Measurements from ENCODE around the gene CBL.

The CBL gene

DNA sequence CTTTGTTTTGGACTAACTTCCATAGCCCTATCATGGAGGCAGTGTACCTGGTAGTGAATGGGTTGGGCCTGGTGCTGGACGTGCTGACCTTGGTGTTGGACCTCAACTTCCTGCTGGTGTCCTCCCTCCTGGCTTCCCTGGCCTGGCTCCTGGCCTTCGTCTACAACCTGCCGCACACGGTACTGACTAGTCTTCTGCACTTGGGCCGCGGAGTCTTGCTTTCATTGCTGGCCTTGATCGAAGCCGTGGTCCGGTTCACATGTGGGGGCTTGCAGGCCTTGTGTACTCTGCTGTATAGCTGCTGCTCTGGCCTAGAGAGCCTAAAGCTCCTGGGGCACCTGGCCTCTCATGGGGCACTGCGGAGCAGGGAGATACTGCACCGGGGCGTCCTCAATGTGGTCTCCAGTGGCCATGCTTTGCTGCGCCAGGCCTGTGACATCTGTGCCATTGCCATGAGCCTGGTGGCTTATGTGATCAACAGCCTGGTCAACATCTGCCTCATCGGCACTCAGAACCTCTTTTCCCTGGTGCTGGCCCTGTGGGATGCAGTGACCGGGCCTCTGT lies 129.0 kb downstream of the CBL start:
- no peak for DNase-seq

DNA sequence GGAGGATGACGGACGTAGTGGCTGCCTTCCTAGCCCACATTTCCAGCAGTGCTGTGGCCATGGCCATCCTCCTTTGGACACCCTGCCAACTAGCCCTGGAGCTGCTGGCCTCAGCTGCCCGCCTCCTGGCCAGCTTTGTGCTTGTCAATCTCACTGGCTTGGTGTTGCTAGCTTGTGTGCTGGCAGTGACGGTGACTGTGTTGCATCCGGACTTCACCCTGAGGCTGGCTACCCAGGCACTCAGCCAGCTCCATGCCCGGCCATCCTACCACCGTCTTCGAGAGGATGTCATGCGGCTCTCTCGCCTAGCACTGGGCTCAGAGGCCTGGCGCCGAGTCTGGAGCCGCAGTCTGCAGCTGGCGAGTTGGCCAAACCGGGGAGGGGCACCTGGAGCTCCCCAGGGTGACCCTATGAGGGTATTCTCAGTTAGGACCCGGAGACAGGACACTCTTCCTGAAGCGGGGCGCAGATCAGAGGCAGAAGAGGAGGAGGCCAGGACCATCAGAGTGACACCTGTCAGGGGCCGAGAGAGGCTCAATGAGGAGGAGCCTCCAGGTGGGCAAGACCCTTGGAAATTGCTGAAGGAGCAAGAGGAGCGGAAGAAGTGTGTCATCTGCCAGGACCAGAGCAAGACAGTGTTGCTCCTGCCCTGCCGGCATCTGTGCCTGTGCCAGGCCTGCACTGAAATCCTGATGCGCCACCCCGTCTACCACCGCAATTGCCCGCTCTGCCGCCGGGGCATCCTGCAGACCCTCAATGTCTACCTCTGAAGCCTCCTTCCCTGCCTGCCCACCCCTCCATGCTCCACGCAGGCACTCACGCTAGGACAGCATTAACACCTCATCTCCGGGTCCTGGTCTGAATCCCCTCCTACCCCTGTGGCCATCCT lies 129.8 kb downstream of the CBL start:
- no peak for DNase-seq

- DNase-seq: no peak
These were observed 130.8 kb downstream of the CBL start for GRCh38 chr11:119336744-119337469.

DNA sequence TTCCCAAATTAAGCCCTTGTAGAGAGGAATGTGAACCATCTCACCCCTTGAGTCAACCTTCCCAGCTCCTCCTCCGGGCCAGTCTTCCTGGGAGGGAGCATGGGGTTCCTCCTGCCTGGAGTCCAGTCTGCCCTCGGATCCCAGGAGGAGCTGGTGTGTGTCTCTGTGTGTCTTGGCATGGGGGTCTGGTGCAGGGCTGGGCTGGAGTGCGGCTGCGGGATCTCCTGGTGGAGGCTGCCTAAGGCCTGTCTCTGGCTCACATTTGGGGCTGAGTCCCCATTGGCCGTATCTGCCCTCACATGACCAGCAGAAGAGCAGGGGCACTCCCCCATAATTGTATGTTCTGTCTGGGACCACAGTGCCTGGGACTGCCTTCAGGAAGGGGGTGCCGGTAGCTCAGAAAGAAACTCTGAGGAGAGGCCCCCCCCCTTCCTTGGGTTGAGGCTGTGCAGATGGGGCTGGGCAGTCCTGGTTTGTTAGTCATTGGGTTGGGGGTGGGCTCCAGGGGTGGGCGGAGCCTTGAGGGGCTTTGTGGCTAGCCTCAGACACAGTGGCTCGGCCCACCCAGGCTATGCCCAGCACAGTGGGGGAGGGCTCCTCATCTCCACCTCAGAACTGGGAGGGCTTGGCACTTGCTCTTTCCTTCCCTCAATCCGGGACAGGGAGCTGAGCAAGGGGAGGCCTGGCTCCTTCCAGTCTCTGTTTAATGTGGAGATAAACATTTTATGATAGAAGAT lies 131.6 kb downstream of the CBL start:
- no peak for DNase-seq

DNA sequence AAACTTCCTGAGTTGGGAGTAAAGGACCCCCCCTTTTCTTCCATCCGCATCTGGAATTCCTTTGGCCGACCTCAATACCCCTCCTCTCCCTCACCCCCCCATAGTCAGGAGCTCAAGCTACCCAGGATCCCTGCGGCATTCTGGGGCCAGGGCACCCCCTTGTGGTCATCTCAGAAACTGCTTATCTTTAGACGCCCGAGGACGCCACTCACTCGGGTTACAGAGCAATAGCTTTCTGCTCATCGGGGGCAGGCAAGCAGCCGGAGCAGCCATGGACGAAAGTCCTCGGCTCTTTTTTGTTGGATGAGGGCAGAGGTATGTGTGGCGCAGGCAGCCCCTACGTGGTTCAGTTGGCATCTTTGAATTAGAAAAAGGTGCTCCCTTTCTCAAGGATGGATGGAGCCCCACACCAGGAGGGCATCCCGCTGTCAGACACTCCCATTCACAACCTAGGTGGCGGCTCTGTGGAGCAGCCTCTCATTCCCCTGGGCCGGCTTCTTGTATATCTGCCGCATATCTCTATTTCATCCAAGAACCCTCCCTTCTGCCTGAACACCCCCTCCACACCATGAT lies 132.3 kb downstream of the CBL start:
- peak; percentile 61 for DNase-seq

DNA sequence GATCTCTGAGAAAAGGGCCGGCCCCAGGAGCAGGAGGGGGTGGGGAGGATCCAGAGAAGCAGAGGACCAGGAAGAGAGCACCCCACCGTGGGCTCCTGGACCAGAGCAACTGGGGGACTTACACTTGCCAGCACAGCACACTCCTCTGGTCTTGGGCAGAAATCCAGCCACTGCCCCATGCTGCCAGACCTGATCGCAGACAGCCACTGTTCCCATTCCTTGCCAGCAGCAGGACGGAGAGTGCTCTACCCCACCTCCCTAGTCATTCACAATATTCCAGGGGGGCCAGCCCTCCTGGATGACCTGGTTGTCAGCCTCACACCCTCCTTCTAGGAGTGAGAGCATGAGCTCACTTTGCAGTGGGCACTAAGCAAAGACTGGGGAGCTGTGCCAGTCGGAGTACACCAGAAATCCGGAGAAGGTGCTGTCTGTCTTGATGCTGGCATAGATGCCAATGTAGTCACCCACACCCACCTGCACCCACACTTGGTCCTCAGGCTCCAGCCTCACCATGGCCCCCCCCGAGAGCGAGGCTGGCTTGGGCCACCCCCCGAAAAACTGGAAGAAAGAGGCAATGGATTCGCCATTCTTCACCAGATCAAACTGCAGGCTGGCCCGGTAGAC lies 132.9 kb downstream of the CBL start:
- DNase-seq: no peak

DNA sequence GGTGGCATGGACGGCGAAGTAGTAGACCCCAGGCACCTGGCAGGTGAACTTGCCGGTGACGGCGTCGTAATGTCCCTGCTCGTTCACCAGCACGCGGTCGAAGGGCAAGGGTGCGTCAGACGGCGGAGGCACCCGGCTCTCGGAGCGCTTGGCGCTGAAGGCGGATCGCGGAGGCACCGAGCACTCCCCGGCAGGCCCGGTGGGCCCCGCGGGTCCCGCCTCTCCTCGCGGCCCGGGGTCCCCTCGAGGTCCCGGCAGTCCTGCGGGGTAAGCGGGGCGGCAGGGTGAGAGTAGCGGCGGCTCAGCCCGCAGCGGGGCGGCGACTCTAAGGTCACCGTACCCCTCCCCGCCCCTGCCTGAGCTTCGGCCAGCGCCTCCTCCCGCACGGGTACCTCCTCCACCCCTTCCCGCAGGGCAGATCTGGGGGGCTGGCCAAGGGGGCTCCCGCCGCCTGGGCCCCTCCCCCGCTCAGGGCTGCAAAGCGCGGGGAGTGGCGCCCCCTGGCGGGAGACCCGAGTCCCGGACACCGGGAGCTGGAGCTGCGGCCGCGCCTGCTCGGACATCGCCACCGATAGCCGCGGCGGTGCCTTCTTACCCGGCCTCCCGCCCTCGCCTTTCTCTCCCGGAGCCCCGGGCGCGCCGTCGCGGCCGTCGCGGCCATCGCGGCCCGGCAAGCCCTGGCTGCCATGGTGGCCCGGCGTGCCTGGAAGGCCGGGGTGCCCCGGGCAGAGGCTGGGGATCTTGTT lies 133.6 kb downstream of the CBL start:
- no peak for DNase-seq

DNA sequence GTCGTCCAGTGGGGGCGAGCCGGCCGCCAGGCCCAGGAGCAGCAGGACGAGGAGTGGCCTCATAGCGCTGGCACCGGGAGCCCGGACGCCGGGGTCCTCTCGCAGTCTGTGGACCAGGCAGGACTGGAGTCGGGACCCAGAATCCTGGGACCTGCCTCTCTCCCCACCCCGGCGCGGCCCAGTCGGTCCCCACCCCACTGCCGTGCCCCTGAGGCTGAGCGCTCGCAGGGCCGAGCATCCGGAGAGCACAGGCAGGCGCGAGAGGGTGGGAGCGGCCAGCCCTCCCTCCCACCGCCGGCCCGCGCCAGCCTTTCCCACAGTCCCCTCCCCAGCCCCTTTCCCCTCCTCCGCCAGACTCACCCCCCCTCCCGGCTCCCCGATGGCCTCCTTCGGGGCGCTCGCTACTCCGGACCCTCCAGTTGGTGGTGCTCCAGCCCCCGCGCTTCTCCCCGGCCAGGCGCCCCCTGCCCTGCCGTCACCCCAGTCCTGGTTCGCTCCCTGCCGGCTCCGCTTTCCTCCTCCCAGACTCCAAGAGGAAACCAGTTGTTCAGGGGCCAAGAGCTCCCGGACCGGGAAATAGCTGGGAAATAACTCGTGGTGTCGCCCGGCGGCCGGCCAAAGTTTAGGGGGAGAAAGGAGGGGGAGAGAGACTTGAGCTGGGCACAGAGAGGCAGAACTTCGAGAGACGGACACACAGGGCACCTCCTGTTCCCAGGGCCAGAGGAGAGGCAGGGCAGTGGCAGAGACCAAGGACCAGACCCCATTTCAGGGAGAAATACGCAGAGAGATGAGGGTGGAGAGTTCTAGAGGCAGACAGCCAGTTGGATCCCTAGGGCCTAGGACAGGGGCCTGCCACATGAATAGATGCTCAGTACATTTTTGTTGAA lies 134.4 kb downstream of the CBL start, which contains the start of gene C1QTNF5:
C1QTNF5 (minus strand) TSS at position 549 of the 887 bp plus-strand sequence; CDS start at position 63, 486 bp downstream.
- no peak for DNase-seq

DNA sequence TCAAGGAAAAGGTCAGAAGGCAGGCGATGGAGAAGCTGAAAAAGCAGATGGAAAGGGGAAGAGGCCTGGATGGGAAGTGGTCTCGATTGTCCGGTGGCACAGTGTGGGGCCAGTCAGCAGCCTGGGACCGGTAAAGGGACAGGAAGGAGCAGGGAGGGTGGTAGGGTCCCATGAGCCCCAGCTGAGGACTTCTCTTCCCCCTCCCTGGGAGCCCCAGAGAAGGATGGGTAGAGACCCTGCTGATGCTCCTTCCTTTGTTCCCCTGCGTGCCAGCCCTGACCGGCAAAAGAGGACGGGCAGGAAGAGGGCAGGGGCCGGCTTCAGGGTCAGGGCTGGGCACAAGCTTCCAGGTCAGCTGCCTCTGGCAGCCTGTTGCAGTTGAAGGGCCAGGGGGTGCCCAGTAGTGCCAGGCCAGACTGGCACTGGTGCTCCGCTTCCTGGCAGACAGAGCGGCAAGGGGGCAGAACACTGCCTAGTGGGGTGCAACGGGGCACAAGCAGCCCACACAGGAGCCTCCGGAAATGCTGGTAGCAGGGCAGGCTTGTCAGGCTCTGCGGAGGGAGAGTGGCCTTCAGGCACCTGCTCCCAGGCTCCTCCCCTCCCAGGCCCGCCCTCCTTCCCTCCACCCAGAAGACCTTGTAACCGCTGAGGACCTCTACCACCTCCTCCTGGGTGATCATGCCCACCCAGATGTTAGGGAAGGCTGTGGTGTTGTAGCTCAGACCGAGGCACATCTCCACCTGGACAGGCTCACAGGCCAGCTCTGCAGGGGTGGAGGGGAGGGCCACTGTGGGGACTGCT lies 135.3 kb downstream of the CBL start:
- no peak for DNase-seq

DNA sequence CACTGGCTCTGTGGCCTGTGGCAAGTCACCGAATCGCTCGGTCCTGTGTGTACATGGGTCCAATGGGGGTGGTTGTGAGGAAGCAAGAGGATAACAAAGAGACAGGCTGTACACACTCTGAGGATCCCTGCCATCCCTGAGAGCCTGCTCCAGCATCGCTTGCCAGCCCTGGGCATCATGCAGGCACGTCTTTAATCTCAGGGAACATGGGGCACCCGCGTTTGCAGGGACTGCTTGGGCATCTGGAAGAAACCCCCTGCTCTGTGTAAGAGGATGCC lies 135.8 kb downstream of the CBL start:
- no peak for DNase-seq

DNA sequence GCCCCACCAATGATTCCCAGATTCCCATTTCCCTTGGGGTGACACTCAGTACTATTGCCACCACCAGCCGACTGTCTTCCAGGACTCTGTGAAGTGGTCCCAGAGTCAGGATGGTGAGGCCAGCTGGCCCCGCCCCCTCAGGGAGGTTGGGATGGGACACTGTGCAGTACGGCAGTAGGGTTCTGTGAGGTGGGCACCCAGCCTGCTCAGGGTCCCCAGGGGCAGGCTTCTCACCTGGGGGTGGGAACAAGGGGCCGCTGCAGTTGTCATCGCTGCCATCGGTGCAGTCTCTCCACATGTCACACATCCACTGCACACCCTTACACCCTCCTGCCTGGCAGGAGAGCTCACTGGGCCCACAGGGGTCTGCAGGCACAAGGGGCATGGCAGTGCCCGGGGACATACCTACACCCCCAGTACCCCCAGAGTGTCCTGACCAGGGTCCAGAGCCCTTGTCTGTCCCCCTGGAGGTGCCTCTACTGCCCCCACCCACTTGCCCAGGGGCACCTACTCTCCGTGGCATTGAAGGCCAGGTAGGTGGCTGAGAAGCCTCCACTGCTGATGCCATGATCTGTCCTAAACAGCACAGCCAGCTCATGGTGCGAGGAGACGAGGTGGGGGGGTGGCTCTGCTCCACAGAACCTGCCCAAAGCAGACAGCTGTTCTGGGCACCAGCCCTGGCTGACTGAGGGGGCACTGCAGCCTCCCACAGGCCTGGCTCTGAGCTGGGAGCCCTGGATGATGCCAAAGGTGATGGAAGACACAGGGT lies 136.4 kb downstream of the CBL start:
- no peak for DNase-seq

DNA sequence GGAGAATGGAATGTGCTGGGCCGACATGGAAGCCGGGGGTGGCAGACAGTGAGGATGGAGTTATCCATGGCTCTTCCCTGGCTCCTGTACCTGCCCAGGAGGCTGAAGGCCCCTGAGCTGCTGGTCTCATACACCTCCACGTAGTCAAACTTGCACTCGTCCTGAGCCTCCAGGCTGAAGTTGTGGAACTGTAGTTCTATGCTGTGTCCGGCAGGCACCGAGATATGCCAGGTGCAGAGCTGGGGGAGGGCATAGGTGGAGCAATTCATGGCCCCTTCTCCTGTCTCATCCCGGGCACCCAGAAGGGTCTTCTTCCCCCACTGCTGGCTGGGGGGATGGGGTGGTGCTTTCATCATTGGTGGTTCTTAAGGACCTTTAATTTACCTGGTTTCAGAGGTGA lies 137.6 kb downstream of the CBL start:
- no peak for DNase-seq

DNA sequence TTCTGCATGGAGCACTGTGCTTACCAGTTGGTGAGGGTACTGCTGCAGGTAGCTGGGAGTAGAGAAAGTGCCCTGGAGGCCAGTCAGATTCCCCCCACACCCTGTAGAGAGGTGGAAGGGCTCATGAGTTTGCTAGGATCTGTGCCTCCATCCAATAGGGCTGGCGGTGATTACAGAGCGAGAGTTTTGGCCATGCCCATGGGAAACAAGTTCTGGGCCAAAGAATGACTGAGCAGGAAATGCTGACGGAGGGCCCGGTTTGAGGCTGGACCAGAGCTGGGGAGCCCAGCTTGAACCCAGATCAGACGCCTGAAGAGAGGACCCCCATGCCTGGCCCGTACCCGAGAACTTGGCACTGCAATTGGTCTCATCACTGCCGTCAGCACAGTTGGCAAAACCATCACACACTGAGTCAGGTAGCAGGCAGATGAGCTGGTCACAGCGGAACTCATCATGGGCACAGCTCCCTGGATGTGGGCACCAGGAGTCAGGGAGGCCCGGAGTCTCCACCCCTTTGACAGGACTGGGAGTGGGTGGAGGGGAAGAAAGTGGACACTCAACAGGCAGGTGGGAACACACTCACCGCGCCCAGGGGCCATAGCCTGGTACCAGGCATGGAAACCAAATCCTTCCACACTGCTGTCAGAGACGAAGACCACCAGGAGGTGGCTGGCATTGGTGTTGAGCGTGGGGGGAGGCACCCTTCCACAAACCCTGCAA lies 138.3 kb downstream of the CBL start:
- DNase-seq: no peak

GRCh38 chr11:119345685-119346084 lies 139.5 kb downstream of the CBL start:
- DNase-seq: no peak

- DNase-seq: no peak
These were observed 140.5 kb downstream of the CBL start, which contains the start of gene MFRP for GRCh38 chr11:119346605-119347004. MFRP (minus strand) TSS chr11:119346705; CDS start chr11:119346513, 192 bp downstream.

- DNase-seq: no peak
These were observed 141.1 kb downstream of the CBL start for GRCh38 chr11:119347242-119347641.

DNA sequence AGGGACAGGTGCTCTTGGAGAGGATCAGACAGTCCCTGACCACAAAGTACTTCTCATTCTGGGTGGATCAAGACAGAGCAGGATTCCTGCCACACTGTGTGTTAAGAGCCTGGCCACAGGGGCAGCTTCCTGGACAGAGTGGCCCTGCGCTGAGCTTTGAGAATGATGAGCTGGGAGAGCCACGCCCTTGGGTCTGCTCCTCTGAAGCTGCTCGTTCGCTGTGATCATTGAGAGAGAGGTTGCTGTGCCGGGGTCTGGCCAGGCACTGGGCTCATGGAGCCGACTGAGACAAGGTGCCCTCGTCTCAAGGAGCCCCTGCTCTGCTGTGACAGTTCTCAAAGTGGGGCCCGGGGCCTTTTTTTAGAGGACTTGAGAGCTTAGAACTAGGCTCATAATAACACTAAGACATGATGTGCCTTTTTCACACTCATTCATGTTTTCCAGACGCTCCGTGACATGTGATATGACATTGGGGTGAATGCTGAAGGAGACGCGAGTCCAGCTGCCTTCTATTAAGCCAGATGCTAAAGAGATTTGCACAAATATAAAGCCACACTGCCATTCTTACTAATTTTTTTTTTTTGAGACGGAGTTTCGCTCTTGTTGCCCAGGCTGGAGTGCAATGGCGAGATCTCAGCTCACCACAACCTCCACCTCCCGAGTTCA lies 141.9 kb downstream of the CBL start:
- no peak for DNase-seq

DNA sequence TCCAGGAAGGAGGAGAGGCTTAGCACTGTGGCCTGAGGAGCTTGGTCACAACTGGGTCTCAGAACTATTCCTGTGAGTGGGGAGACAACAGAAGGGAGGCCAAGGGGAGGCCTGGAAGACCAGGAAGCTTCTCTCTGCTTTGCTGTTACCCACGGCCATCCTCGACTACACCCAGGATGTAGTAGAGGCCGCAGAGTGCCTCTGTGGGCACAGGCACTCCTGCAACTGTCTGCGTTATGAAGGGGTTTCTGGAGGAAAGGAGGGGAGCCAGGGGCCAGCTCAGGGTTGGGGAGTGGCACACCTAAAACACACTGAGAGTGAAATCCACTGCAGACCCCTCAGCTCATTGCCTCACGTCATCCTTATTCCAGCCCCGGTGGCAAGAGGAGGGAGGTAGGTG lies 144.2 kb downstream of the CBL start:
- no peak for DNase-seq

All from kidney glomerular epithelial cell (primary cell).